ENCODE measurements around the gene RALB. TPM values are rescaled to one million over a fixed set of nuclear protein-coding genes. Genes with fewer than 3 reads are reported as not detected.

RALB gene
- total RNA-seq, 1 experiment from 2014 or later: 59.4 TPM

DNA sequence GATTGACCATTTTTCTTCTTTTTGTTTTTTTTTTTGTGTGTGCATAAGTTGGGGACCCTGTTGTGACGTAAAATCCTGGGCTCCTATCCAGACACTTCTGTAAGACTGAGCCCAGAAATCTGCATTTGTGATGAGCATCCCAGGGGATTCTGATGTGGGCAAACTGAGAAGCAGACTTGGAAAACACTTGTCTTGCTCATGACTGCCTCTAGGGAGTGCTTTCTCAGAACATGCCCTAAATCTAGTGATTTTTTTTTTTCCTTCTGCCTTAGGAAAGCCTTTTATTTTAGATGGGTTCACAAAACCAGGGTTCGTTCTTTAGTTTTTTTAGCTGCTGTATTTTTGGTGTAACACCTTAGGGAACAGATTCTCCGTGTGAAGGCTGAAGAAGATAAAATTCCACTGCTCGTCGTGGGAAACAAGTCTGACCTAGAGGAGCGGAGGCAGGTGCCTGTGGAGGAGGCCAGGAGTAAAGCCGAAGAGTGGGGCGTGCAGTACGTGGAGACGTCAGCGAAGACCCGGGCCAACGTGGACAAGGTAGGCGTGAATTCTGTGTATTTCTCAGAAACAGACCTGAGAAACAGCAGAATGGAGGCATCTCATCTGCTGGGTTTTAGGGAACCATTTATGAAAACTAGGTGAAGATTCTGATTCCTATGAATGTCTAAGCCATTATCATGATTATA, 36.7 kb downstream of the RALB start:
- BruUV-seq (replicated peaks): no TSS peak
- peaks cover 34% of the 10 kb centered on the region for H3K4me1 ChIP-seq
- no peak for DNase-seq
- ChIA-PET POLR2A (interaction anchor here (0.7 kb wide), 1 partner anchor 66 kb away, joined by 4 read pairs; the partner anchor contains the start of gene TMEM185B), CTCF (no interaction called here)
- intact Hi-C loops (cut with micrococcal nuclease; ENCODE audit: unreplicated experiment): no loop called here
- H3K36me3 ChIP-seq (ENCODE audit: control insufficient read depth, insufficient read depth, low read length): no peaks in the 10 kb centered on the region; the same call in 1 of the 2 replicates
- peaks cover 33% of the 10 kb centered on the region for H3K4me1 Mint-ChIP-seq (ENCODE audit: low read depth, unreplicated experiment)
- H3K27me3 Mint-ChIP-seq (ENCODE audit: insufficient read depth, unreplicated experiment): no peaks in the 10 kb centered on the region
- peaks cover 57% of the 10 kb centered on the region for H3K36me3 Mint-ChIP-seq (ENCODE audit: insufficient read depth, unreplicated experiment)
- TF ChIP-seq, protein P1, sequence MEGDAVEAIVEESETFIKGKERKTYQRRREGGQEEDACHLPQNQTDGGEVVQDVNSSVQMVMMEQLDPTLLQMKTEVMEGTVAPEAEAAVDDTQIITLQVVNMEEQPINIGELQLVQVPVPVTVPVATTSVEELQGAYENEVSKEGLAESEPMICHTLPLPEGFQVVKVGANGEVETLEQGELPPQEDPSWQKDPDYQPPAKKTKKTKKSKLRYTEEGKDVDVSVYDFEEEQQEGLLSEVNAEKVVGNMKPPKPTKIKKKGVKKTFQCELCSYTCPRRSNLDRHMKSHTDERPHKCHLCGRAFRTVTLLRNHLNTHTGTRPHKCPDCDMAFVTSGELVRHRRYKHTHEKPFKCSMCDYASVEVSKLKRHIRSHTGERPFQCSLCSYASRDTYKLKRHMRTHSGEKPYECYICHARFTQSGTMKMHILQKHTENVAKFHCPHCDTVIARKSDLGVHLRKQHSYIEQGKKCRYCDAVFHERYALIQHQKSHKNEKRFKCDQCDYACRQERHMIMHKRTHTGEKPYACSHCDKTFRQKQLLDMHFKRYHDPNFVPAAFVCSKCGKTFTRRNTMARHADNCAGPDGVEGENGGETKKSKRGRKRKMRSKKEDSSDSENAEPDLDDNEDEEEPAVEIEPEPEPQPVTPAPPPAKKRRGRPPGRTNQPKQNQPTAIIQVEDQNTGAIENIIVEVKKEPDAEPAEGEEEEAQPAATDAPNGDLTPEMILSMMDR (IDR thresholded peaks at IDR 0.05; ENCODE audit: insufficient read depth in 1 of 2, low read depth in 1 of 2, low read length in 1 of 2, severe bottlenecking in 1 of 2, unreplicated experiment in 1 of 2): peak in 1 of 2 experiments; percentile 28
- H3K9me3 Mint-ChIP-seq (ENCODE audit: unreplicated experiment): no peaks in the 10 kb centered on the region
- H3K27me3 ChIP-seq (replicated peaks; ENCODE audit: control insufficient read depth, insufficient read depth, low read length): no peaks in the 10 kb centered on the region
- H3K4me3 Mint-ChIP-seq (ENCODE audit: unreplicated experiment): no peak overlapping the region
- H3K9me3 ChIP-seq: no peaks in the 10 kb centered on the region
- no peak overlapping the region for H3K27ac Mint-ChIP-seq (ENCODE audit: unreplicated experiment)
- H3K4me3 ChIP-seq (ENCODE audit: low read depth, low read length): no peak overlapping the region

DNA sequence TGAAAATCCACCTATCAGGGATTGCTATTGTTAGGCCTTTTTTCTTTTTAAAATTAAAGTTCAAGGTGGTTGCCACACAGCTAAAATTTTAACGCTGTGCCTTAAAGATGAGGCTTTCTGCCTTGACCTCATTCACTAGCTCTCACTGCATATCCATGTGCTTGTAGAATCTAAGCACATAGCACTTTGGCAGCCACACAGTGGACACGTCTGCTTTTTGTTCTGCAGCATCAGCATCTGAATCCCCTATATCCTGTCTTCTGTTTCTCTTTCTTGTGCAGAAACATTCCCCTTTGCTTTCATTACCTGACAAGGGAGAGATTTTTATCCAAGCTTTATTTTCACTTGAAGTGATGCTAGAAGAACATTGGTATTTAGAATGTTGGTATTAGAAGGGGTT, 38.1 kb downstream of the RALB start:
- no peaks in the 10 kb centered on the region for H3K9me3 ChIP-seq
- ChIA-PET CTCF (interaction anchor here (0.6 kb wide), 1 partner anchor 58 kb away, joined by 11 read pairs; no protein-coding TSS in a partner anchor), POLR2A (interaction anchor here (1.2 kb wide), 1 partner anchor 68 kb away, joined by 6 read pairs; the partner anchor contains the start of gene TMEM185B)
- intact Hi-C loops (cut with micrococcal nuclease; ENCODE audit: unreplicated experiment): no loop called here
- H3K4me1 ChIP-seq: peaks cover 34% of the 10 kb centered on the region
- DNase-seq: no peak
- Mint-ChIP-seq H3K4me1 (ENCODE audit: low read depth, unreplicated experiment) (peaks cover 33% of the 10 kb centered on the region), H3K4me3 (ENCODE audit: unreplicated experiment) (no peak overlapping the region), H3K27me3 (ENCODE audit: insufficient read depth, unreplicated experiment) (no peaks in the 10 kb centered on the region), H3K27ac (ENCODE audit: unreplicated experiment) (peak overlapping the region; percentile 68), H3K9me3 (ENCODE audit: unreplicated experiment) (no peaks in the 10 kb centered on the region), H3K36me3 (ENCODE audit: insufficient read depth, unreplicated experiment) (peaks cover 65% of the 10 kb centered on the region)
- H3K4me3 ChIP-seq (ENCODE audit: low read depth, low read length): no peak overlapping the region
- no peaks in the 10 kb centered on the region; the same call in 1 of the 2 replicates for H3K36me3 ChIP-seq (ENCODE audit: control insufficient read depth, insufficient read depth, low read length)
- H3K27me3 ChIP-seq (replicated peaks; ENCODE audit: control insufficient read depth, insufficient read depth, low read length): no peaks in the 10 kb centered on the region
- no TSS peak for BruUV-seq (replicated peaks)
- TF ChIP-seq, protein P1 (IDR thresholded peaks at IDR 0.05; ENCODE audit: insufficient read depth in 1 of 2, low read depth in 1 of 2, low read length in 1 of 2, severe bottlenecking in 1 of 2, unreplicated experiment in 1 of 2): no peak

DNA sequence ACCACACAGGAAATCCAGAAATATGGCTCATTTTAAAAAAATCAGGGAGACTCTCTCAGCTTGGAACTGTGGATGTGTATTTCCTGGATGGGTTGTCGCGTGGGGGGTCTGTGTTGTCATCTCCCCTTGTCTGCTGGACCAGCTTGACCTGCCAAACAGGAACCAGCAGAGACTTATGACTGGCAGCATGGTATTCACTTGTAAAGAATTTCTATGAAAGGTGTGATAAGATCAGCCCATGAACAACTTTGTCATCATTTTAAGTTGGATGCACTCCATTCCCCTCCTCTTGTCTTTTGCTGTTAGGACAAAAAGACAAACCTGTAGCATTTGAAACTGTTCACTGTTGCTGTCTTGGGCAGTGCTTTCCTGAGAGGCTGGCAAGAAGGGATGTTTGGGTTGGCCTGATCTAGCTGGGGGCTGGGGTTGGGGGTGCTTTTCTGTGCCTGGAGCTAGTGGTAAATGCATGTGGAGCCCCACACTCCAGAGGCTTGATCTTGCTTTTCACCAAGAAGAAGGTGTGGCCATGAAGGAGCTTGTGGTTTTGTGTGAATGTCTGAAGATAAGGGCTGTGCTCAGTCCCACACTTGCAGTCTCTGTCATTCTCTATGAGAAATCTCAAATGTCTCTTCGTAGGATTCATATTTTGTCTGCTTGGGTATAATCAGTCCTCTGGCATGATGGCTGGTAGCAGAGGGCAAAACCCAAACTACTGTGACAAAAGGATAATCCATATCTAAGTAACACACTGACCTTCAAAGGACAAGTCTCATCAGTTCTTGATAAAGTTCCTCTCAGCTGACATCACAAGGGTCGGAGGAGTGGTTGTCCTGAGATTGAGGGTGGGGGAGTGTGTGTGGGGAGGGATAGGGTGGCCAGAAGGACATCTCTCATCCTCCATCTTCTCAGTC, 39.0 kb downstream of the RALB start:
- no peaks in the 10 kb centered on the region; the same call in 1 of the 2 replicates for H3K36me3 ChIP-seq (ENCODE audit: control insufficient read depth, insufficient read depth, low read length)
- H3K27ac Mint-ChIP-seq (ENCODE audit: unreplicated experiment): peak overlapping the region; percentile 68
- TF ChIP-seq, protein P1 (IDR thresholded peaks at IDR 0.05; ENCODE audit: insufficient read depth in 1 of 2, low read depth in 1 of 2, low read length in 1 of 2, severe bottlenecking in 1 of 2, unreplicated experiment in 1 of 2): no peak
- H3K4me1 Mint-ChIP-seq (ENCODE audit: low read depth, unreplicated experiment): peaks cover 29% of the 10 kb centered on the region
- H3K9me3 Mint-ChIP-seq (ENCODE audit: unreplicated experiment): no peaks in the 10 kb centered on the region
- POLR2A ChIA-PET: interaction anchor here (1.2 kb wide), 1 partner anchor 68 kb away, joined by 6 read pairs; the partner anchor contains the start of gene TMEM185B
- H3K36me3 Mint-ChIP-seq (ENCODE audit: insufficient read depth, unreplicated experiment): peaks cover 65% of the 10 kb centered on the region
- H3K9me3 ChIP-seq: no peaks in the 10 kb centered on the region
- H3K27me3 Mint-ChIP-seq (ENCODE audit: insufficient read depth, unreplicated experiment): no peaks in the 10 kb centered on the region
- no peaks in the 10 kb centered on the region for H3K27me3 ChIP-seq (replicated peaks; ENCODE audit: control insufficient read depth, insufficient read depth, low read length)
- DNase-seq: peak in 1 of 2 experiments; percentile 50
- H3K4me1 ChIP-seq: peaks cover 33% of the 10 kb centered on the region
- intact Hi-C loops (cut with micrococcal nuclease; ENCODE audit: unreplicated experiment): no loop called here
- CTCF ChIA-PET: interaction anchor here (1.0 to 1.8 kb wide), 2 partner anchors 8 to 22 kb away, joined by 4 to 9 read pairs; no protein-coding TSS in a partner anchor
- no peak overlapping the region for H3K4me3 ChIP-seq (ENCODE audit: low read depth, low read length)
- no TSS peak for BruUV-seq (replicated peaks)
- H3K4me3 Mint-ChIP-seq (ENCODE audit: unreplicated experiment): no peak overlapping the region
